Chondrocyte (in vitro differentiated cells): ENCODE measurements around the gene CELF5. TPM values are rescaled to one million over a fixed set of nuclear protein-coding genes. Genes with fewer than 3 reads are reported as not detected.

ENCODE experiments used
- DNase-seq: peaks from one replicate; pipeline ENCODE4 v3.0.0; 2021; ENCODE audit warnings: mixed read lengths, low spot score
- H3K27ac Mint-ChIP-seq: one replicate; pipeline ENCODE4 v1.8.0; 2021; ENCODE audit warnings: mild to moderate bottlenecking, moderate library complexity, mixed read lengths; ENCODE audit not compliant: unreplicated experiment
- H3K27me3 Mint-ChIP-seq: 2 replicates; pipeline ENCODE4 v1.8.0; 2021; ENCODE audit warnings: low read depth, mixed read lengths
- H3K36me3 Mint-ChIP-seq: 2 replicates; pipeline ENCODE4 v1.8.0; 2021; ENCODE audit warnings: low read depth, mixed read lengths
- H3K4me1 Mint-ChIP-seq: 2 replicates; pipeline ENCODE4 v1.8.0; 2021; ENCODE audit warnings: low read depth, mild to moderate bottlenecking, mixed read lengths
- H3K4me3 Mint-ChIP-seq: one replicate; pipeline ENCODE4 v1.8.0; 2021; ENCODE audit warnings: mild to moderate bottlenecking, moderate library complexity, mixed read lengths; ENCODE audit not compliant: unreplicated experiment
- H3K9me3 Mint-ChIP-seq: 2 replicates; pipeline ENCODE4 v1.8.0; 2021; ENCODE audit warnings: low read depth, mixed read lengths
- CTCF ChIP-seq: fragments of 200-600 bp; sonication (generic); IDR thresholded peaks from 2 replicates; pipeline ENCODE4 v1.5.0; 2021; ENCODE audit warnings: antibody characterized with exemption, mild to moderate bottlenecking, moderate library complexity
- total RNA-seq: library from RNA; stranded (reverse); gene quantifications from 3 replicates; pipeline ENCODE4 v1.2.1, GENCODE V29; 2021

CELF5 gene
- total RNA-seq, 1 donor from 2014 or later = 0.22 TPM

- DNase-seq = no peak
- no peak overlapping the region for H3K4me3 Mint-ChIP-seq
- H3K9me3 Mint-ChIP-seq = no peaks in the 10 kb centered on the region
- peaks cover 15% of the 10 kb centered on the region for H3K27me3 Mint-ChIP-seq
- no peak overlapping the region for H3K27ac Mint-ChIP-seq
- H3K4me1 Mint-ChIP-seq = no peaks in the 10 kb centered on the region
- no peaks in the 10 kb centered on the region for H3K36me3 Mint-ChIP-seq
- TF ChIP-seq CTCF = no peak
These were observed 19.6 kb downstream of the CELF5 start for GRCh38 chr19:3243819-3244700.

- Mint-ChIP-seq H3K27me3 (peaks cover 9% of the 10 kb centered on the region), H3K4me1 (no peaks in the 10 kb centered on the region), H3K36me3 (no peaks in the 10 kb centered on the region), H3K27ac (no peak overlapping the region), H3K4me3 (no peak overlapping the region), H3K9me3 (no peaks in the 10 kb centered on the region)
- TF ChIP-seq CTCF = no peak
- DNase-seq = no peak
These were observed 20.6 kb downstream of the CELF5 start for GRCh38 chr19:3245050-3245449.

GRCh38 chr19:3248728-3249326 lies 24.4 kb downstream of the CELF5 start:
- Mint-ChIP-seq H3K27me3 (peaks cover 8% of the 10 kb centered on the region), H3K9me3 (peaks cover 9% of the 10 kb centered on the region), H3K4me1 (no peaks in the 10 kb centered on the region), H3K4me3 (no peak overlapping the region), H3K36me3 (no peaks in the 10 kb centered on the region), H3K27ac (no peak overlapping the region)
- DNase-seq = no peak
- no peak for TF ChIP-seq CTCF

- Mint-ChIP-seq H3K4me3 (no peak overlapping the region), H3K9me3 (peaks cover 14% of the 10 kb centered on the region), H3K27me3 (peaks cover 12% of the 10 kb centered on the region), H3K4me1 (no peaks in the 10 kb centered on the region), H3K36me3 (no peaks in the 10 kb centered on the region), H3K27ac (no peak overlapping the region)
- no peak for TF ChIP-seq CTCF
- DNase-seq = no peak
These were observed 24.9 kb downstream of the CELF5 start for GRCh38 chr19:3249408-3249807.

GRCh38 chr19:3250675-3251074 lies 26.2 kb downstream of the CELF5 start:
- no peak for DNase-seq
- peak; percentile 72 for TF ChIP-seq CTCF
- Mint-ChIP-seq H3K27ac (no peak overlapping the region), H3K4me1 (no peaks in the 10 kb centered on the region), H3K36me3 (no peaks in the 10 kb centered on the region), H3K9me3 (peaks cover 17% of the 10 kb centered on the region), H3K27me3 (peaks cover 19% of the 10 kb centered on the region), H3K4me3 (no peak overlapping the region)
